ENCODE data around the gene ATF3.

The ATF3 gene

GRCh38 chr1:212608392-212608958 is at the start of gene ATF3:
Gene ATF3 (plus strand): TSS chr1:212608761. CDS start chr1:212615022, 6,261 bp downstream.
- H3K36me3 ChIP-seq (ENCODE audit: control insufficient read depth, insufficient read depth, low read length, severe bottlenecking) = no peaks in the 10 kb centered on the region
- peak within 1 kb of the TSS; percentile 86 for H3K9ac ChIP-seq (ENCODE audit: low read length)
- H3K4me1 ChIP-seq (ENCODE audit: control insufficient read depth, insufficient read depth, low read length) = peaks cover 67% of the 10 kb centered on the region
- peak within 1 kb of the TSS; percentile 84 for H3K4me3 ChIP-seq (ENCODE audit: low read length)
- peaks cover 29% of the 10 kb centered on the region for H3K27me3 ChIP-seq (replicated peaks; ENCODE audit: control insufficient read depth, insufficient read depth, low read length)
- no peaks in the 10 kb centered on the region for H3K9me3 ChIP-seq (ENCODE audit: control insufficient read depth, low read length)
- DNase-seq (ENCODE audit: low read depth) = peak; percentile 100

GRCh38 chr1:212559929-212560328 is 48.6 kb upstream of the ATF3 start:
- no peaks in the 10 kb centered on the region for H3K27me3 ChIP-seq (replicated peaks; ENCODE audit: control insufficient read depth, insufficient read depth, low read length)
- H3K9me3 ChIP-seq (ENCODE audit: control insufficient read depth, low read length) = no peaks in the 10 kb centered on the region
- no peaks in the 10 kb centered on the region for H3K36me3 ChIP-seq (ENCODE audit: control insufficient read depth, insufficient read depth, low read length, severe bottlenecking)
- no peak overlapping the region for H3K9ac ChIP-seq (ENCODE audit: low read length)
- no peak for DNase-seq (ENCODE audit: low read depth)
- H3K4me3 ChIP-seq (ENCODE audit: low read length) = no peak overlapping the region
- peaks cover 24% of the 10 kb centered on the region for H3K4me1 ChIP-seq (ENCODE audit: control insufficient read depth, insufficient read depth, low read length)

DNA sequence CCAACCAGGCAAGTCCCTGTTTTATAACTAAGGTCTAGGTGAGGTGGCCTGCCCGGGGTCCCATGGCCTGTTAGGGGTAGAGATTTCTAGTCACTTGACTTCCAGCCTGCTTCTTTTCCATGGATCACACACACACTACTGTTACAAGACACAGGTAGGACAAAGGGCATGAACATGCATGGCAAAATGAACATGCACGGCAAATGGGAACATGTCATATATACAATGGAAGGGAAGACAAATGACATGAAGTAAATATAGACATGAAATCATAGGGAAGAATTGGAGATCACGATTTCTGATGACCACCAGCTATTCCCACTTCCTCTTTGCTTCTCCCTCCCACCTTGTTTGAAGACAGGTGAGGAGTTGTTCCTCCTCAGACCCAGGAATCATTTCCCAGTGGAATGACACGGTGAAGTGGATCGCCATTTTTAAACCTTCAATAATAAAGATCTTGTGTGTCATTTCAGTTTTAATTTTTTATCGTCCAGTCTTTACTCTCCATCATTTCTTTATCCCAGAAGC is 47.6 kb upstream of the ATF3 start:
- DNase-seq (ENCODE audit: low read depth) = no peak
- no peaks in the 10 kb centered on the region for H3K9me3 ChIP-seq (ENCODE audit: control insufficient read depth, low read length)
- H3K27me3 ChIP-seq (replicated peaks; ENCODE audit: control insufficient read depth, insufficient read depth, low read length) = no peaks in the 10 kb centered on the region
- H3K4me3 ChIP-seq (ENCODE audit: low read length) = peak overlapping the region; percentile 58
- peaks cover 24% of the 10 kb centered on the region for H3K4me1 ChIP-seq (ENCODE audit: control insufficient read depth, insufficient read depth, low read length)
- H3K36me3 ChIP-seq (ENCODE audit: control insufficient read depth, insufficient read depth, low read length, severe bottlenecking) = no peaks in the 10 kb centered on the region
- H3K9ac ChIP-seq (ENCODE audit: low read length) = no peak overlapping the region

- H3K4me1 ChIP-seq (ENCODE audit: control insufficient read depth, insufficient read depth, low read length) = peaks cover 26% of the 10 kb centered on the region
- H3K9me3 ChIP-seq (ENCODE audit: control insufficient read depth, low read length) = no peaks in the 10 kb centered on the region
- H3K27me3 ChIP-seq (replicated peaks; ENCODE audit: control insufficient read depth, insufficient read depth, low read length) = no peaks in the 10 kb centered on the region
- H3K4me3 ChIP-seq (ENCODE audit: low read length) = peak overlapping the region; percentile 58
- H3K36me3 ChIP-seq (ENCODE audit: control insufficient read depth, insufficient read depth, low read length, severe bottlenecking) = no peaks in the 10 kb centered on the region
- peak; percentile 75 for DNase-seq (ENCODE audit: low read depth)
- peak overlapping the region; percentile 17 for H3K9ac ChIP-seq (ENCODE audit: low read length)
Measured at GRCh38 chr1:212561501-212561931, 47.0 kb upstream of the ATF3 start.

GRCh38 chr1:212562771-212563170 is 45.8 kb upstream of the ATF3 start:
- Histone ChIP-seq H3K9me3 (ENCODE audit: control insufficient read depth, low read length) (no peaks in the 10 kb centered on the region), H3K36me3 (ENCODE audit: control insufficient read depth, insufficient read depth, low read length, severe bottlenecking) (no peaks in the 10 kb centered on the region), H3K4me3 (ENCODE audit: low read length) (no peak overlapping the region), H3K27me3 (replicated peaks; ENCODE audit: control insufficient read depth, insufficient read depth, low read length) (no peaks in the 10 kb centered on the region), H3K4me1 (ENCODE audit: control insufficient read depth, insufficient read depth, low read length) (peaks cover 37% of the 10 kb centered on the region), H3K9ac (ENCODE audit: low read length) (no peak overlapping the region)
- DNase-seq (ENCODE audit: low read depth) = no peak

GRCh38 chr1:212565079-212565478 is 43.5 kb upstream of the ATF3 start:
- H3K9me3 ChIP-seq (ENCODE audit: control insufficient read depth, low read length) = no peaks in the 10 kb centered on the region
- no peaks in the 10 kb centered on the region for H3K27me3 ChIP-seq (replicated peaks; ENCODE audit: control insufficient read depth, insufficient read depth, low read length)
- DNase-seq (ENCODE audit: low read depth) = no peak
- no peak overlapping the region for H3K4me3 ChIP-seq (ENCODE audit: low read length)
- no peaks in the 10 kb centered on the region for H3K36me3 ChIP-seq (ENCODE audit: control insufficient read depth, insufficient read depth, low read length, severe bottlenecking)
- peaks cover 29% of the 10 kb centered on the region for H3K4me1 ChIP-seq (ENCODE audit: control insufficient read depth, insufficient read depth, low read length)
- no peak overlapping the region for H3K9ac ChIP-seq (ENCODE audit: low read length)

- Histone ChIP-seq H3K36me3 (ENCODE audit: control insufficient read depth, insufficient read depth, low read length, severe bottlenecking) (no peaks in the 10 kb centered on the region), H3K4me3 (ENCODE audit: low read length) (no peak overlapping the region), H3K9ac (ENCODE audit: low read length) (no peak overlapping the region), H3K27me3 (replicated peaks; ENCODE audit: control insufficient read depth, insufficient read depth, low read length) (no peaks in the 10 kb centered on the region), H3K4me1 (ENCODE audit: control insufficient read depth, insufficient read depth, low read length) (peaks cover 28% of the 10 kb centered on the region), H3K9me3 (ENCODE audit: control insufficient read depth, low read length) (no peaks in the 10 kb centered on the region)
- DNase-seq (ENCODE audit: low read depth) = no peak
Measured at GRCh38 chr1:212565571-212566305, 42.8 kb upstream of the ATF3 start.

- peak overlapping the region; percentile 84 for H3K4me3 ChIP-seq (ENCODE audit: low read length)
- H3K9ac ChIP-seq (ENCODE audit: low read length) = peak overlapping the region; percentile 78
- H3K9me3 ChIP-seq (ENCODE audit: control insufficient read depth, low read length) = no peaks in the 10 kb centered on the region
- peaks cover 18% of the 10 kb centered on the region for H3K4me1 ChIP-seq (ENCODE audit: control insufficient read depth, insufficient read depth, low read length)
- peak; percentile 81 for DNase-seq (ENCODE audit: low read depth)
- no peaks in the 10 kb centered on the region for H3K27me3 ChIP-seq (replicated peaks; ENCODE audit: control insufficient read depth, insufficient read depth, low read length)
- no peaks in the 10 kb centered on the region for H3K36me3 ChIP-seq (ENCODE audit: control insufficient read depth, insufficient read depth, low read length, severe bottlenecking)
Measured at GRCh38 chr1:212566522-212567479, 41.8 kb upstream of the ATF3 start.

DNA sequence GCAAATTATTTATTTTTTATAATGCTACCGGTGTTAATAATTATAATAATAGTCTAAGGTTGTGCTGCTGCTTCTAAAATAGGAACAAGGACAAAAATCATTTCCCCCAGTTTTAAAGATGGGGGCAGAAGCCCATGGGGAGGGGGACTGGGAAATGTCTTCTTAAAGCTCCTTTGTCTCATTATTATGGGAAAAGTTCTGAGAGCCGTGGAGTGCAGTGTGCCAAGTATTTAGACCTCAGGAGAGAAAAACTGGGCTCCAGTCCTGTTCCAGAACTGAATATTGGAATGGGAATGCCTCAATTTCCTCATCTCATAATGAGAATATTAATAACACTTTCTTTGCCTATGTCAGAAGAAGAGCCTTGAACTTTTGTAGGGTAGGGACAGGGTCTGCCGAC is 40.9 kb upstream of the ATF3 start:
- Histone ChIP-seq H3K4me1 (ENCODE audit: control insufficient read depth, insufficient read depth, low read length) (peaks cover 15% of the 10 kb centered on the region), H3K4me3 (ENCODE audit: low read length) (peak overlapping the region; percentile 84), H3K27me3 (replicated peaks; ENCODE audit: control insufficient read depth, insufficient read depth, low read length) (no peaks in the 10 kb centered on the region), H3K9me3 (ENCODE audit: control insufficient read depth, low read length) (no peaks in the 10 kb centered on the region), H3K9ac (ENCODE audit: low read length) (peak overlapping the region; percentile 78), H3K36me3 (ENCODE audit: control insufficient read depth, insufficient read depth, low read length, severe bottlenecking) (no peaks in the 10 kb centered on the region)
- DNase-seq (ENCODE audit: low read depth) = no peak

DNA sequence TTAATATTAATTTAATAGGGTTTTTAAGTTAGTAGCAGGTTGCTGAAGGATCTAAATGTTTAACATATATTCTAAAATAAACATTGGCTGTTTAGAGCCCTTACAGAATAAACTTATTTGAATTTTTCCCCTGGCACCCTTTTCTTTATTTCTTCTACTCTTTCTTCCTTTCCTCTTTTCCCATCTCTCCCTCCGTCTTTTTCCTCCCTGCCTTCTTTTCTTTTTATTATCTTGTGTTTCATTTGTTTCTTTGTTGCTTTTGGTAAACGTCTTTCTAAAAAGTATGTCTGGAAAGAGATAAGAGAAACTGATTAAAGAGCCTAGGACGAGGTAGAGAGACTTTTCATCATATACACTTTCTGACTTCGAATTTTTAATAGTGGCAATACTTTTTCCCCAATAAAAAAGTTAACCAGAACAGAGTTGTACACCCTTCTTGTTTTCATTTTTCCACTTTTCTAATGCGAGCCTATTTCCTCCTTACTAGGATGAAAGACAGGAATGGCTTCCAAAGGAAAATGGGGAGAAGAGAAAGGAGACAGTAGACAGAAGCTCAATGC is 39.5 kb upstream of the ATF3 start:
- no peak overlapping the region for H3K9ac ChIP-seq (ENCODE audit: low read length)
- no peaks in the 10 kb centered on the region for H3K27me3 ChIP-seq (replicated peaks; ENCODE audit: control insufficient read depth, insufficient read depth, low read length)
- H3K9me3 ChIP-seq (ENCODE audit: control insufficient read depth, low read length) = no peaks in the 10 kb centered on the region
- no peak overlapping the region for H3K4me3 ChIP-seq (ENCODE audit: low read length)
- no peaks in the 10 kb centered on the region for H3K36me3 ChIP-seq (ENCODE audit: control insufficient read depth, insufficient read depth, low read length, severe bottlenecking)
- peaks cover 15% of the 10 kb centered on the region for H3K4me1 ChIP-seq (ENCODE audit: control insufficient read depth, insufficient read depth, low read length)
- no peak for DNase-seq (ENCODE audit: low read depth)

Data from adipocyte (in vitro differentiated cells).